Suprapubic skin (tissue), 3 donors: ENCODE results near the gene TPCN1.

Source experiments
- CTCF ChIP-seq, 2 donors: fragments of 200-600 bp in 1 of 2; fragments of 450-650 bp in 1 of 2; sonication (generic) in 1 of 2; IDR thresholded peaks; one replicate each; pipeline ENCODE4 v1.5.1; 2016 to 2019; ENCODE audit warnings: antibody characterized with exemption in 2 of 2, mild to moderate bottlenecking in 1 of 2, moderate library complexity in 1 of 2
- EP300 ChIP-seq: sonication (generic); formaldehyde crosslinking; IDR thresholded peaks from one replicate; pipeline ENCODE4 v1.6.1; 2017; ENCODE audit warnings: antibody characterized with exemption

DNA sequence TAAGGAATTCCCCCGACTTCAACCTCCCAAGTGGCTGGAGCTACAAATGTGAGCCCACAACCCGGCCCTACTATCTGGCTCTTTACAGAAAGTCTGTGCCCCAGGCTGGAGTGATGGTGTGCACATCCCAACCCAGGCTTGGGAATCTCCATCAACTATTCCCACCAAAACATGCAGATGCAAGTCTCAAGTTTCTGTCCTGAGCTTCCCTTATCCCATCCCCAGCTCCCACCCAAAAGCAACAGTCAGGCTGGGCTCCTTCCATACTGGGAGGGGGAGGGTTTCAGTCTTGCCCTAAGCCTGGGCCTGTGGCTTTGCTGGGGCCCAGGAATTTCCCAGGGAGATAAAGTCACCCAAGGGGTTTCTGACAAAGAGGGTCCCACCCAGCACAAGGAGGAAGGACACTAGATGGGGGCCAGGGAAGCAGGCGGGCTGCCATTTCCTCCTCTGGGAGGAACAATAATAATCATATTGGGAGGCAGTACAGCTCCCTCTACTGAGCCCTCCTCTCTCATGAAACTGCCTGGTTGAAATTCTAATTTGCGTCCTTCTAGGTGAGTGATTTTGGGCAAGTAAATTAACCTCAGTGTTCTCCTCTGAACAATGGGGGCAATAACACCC, 105.6 kb downstream of the TPCN1 start:
- TF ChIP-seq CTCF (IDR thresholded peaks at IDR 0.05) (no peak), EP300 (no peak)
